ENCODE results near the gene PRRX1.

Gene PRRX1

DNA sequence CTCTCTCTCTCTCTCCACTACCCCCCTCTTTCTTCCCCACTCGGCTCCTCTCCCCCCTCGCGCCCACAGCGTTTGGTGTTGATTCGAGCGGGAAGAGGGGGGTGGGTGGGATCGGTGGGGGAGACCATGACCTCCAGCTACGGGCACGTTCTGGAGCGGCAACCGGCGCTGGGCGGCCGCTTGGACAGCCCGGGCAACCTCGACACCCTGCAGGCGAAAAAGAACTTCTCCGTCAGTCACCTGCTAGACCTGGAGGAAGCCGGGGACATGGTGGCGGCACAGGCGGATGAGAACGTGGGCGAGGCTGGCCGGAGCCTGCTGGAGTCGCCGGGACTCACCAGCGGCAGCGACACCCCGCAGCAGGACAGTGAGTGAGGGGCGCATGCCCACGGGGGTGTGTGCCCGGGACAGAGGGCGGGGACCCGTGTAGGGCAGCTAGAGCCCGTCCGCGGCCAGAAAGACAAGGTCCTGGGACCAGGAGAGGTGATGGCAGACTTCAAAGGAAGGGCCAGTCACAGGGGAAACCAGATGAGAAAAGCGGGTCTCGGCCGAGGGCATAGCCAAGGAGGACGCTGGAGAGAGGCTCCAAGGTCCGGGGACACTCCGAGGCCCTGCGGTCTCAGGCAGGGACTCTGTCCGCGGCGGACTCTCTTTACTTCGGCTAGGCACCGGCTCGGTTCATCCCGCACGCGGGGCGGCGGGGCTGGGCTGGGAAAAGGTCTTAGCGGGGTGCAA lies at the start of gene PRRX1:
PRRX1 (plus strand) TSS at position 39 of the 735 bp plus-strand sequence; CDS start at position 127, 88 bp downstream.
- Histone ChIP-seq H3K27me3 (ENCODE audit: control insufficient read depth, insufficient read depth, low read length) (peaks cover 96% of the 10 kb centered on the region), H3K4me3 (ENCODE audit: low read length) (no peak within 1 kb of the TSS), H3K9me3 (ENCODE audit: control insufficient read depth, low read length) (peaks cover 4% of the 10 kb centered on the region), H3K36me3 (ENCODE audit: control insufficient read depth, insufficient read depth, low read length) (no peaks in the 10 kb centered on the region), H3K4me1 (ENCODE audit: control insufficient read depth, insufficient read depth, low read length) (peaks cover 6% of the 10 kb centered on the region), H3K9ac (ENCODE audit: low read length) (no peak within 1 kb of the TSS)

GRCh38 chr1:170617591-170618330 lies 46.2 kb upstream of the PRRX1 start:
- Histone ChIP-seq H3K36me3 (ENCODE audit: control insufficient read depth, insufficient read depth, low read length) (no peaks in the 10 kb centered on the region), H3K27me3 (ENCODE audit: control insufficient read depth, insufficient read depth, low read length) (no peaks in the 10 kb centered on the region), H3K9me3 (ENCODE audit: control insufficient read depth, low read length) (no peaks in the 10 kb centered on the region), H3K4me3 (ENCODE audit: low read length) (no peak overlapping the region), H3K9ac (ENCODE audit: low read length) (no peak overlapping the region), H3K4me1 (ENCODE audit: control insufficient read depth, insufficient read depth, low read length) (no peaks in the 10 kb centered on the region)

DNA sequence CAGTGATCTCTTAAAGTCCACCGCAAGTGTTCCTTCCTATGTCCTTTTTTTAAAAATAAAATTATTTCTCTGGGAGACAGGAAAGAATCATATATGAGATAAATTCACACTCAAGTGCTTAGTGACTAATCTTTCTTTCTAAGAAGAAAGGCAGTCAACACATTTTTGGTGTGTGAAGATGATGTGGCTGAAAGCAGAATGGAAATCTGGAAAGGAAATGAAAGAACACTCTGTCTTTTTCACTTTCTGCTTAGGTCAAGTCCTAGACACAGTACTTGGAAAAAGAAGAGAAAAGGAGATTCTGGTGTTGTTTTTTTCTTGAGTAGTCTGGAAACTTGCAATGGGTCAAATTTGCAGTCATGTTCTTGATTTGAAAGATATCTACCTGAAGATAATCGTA lies 45.5 kb upstream of the PRRX1 start:
- Histone ChIP-seq H3K4me1 (ENCODE audit: control insufficient read depth, insufficient read depth, low read length) (no peaks in the 10 kb centered on the region), H3K36me3 (ENCODE audit: control insufficient read depth, insufficient read depth, low read length) (no peaks in the 10 kb centered on the region), H3K4me3 (ENCODE audit: low read length) (no peak overlapping the region), H3K27me3 (ENCODE audit: control insufficient read depth, insufficient read depth, low read length) (no peaks in the 10 kb centered on the region), H3K9ac (ENCODE audit: low read length) (no peak overlapping the region), H3K9me3 (ENCODE audit: control insufficient read depth, low read length) (no peaks in the 10 kb centered on the region)

- H3K27me3 ChIP-seq (ENCODE audit: control insufficient read depth, insufficient read depth, low read length), result no peaks in the 10 kb centered on the region
- H3K9ac ChIP-seq (ENCODE audit: low read length), result no peak overlapping the region
- no peak overlapping the region for H3K4me3 ChIP-seq (ENCODE audit: low read length)
- no peaks in the 10 kb centered on the region for H3K36me3 ChIP-seq (ENCODE audit: control insufficient read depth, insufficient read depth, low read length)
- no peaks in the 10 kb centered on the region for H3K4me1 ChIP-seq (ENCODE audit: control insufficient read depth, insufficient read depth, low read length)
- no peaks in the 10 kb centered on the region for H3K9me3 ChIP-seq (ENCODE audit: control insufficient read depth, low read length)
Observed at GRCh38 chr1:170619241-170620028, 44.5 kb upstream of the PRRX1 start.

- H3K9me3 ChIP-seq (ENCODE audit: control insufficient read depth, low read length), result no peaks in the 10 kb centered on the region
- no peaks in the 10 kb centered on the region for H3K4me1 ChIP-seq (ENCODE audit: control insufficient read depth, insufficient read depth, low read length)
- H3K9ac ChIP-seq (ENCODE audit: low read length), result no peak overlapping the region
- H3K36me3 ChIP-seq (ENCODE audit: control insufficient read depth, insufficient read depth, low read length), result no peaks in the 10 kb centered on the region
- no peak overlapping the region for H3K4me3 ChIP-seq (ENCODE audit: low read length)
- H3K27me3 ChIP-seq (ENCODE audit: control insufficient read depth, insufficient read depth, low read length), result no peaks in the 10 kb centered on the region
Observed at GRCh38 chr1:170620164-170620563, 43.8 kb upstream of the PRRX1 start.

- no peak overlapping the region for H3K4me3 ChIP-seq (ENCODE audit: low read length)
- H3K4me1 ChIP-seq (ENCODE audit: control insufficient read depth, insufficient read depth, low read length), result no peaks in the 10 kb centered on the region
- H3K27me3 ChIP-seq (ENCODE audit: control insufficient read depth, insufficient read depth, low read length), result no peaks in the 10 kb centered on the region
- H3K36me3 ChIP-seq (ENCODE audit: control insufficient read depth, insufficient read depth, low read length), result no peaks in the 10 kb centered on the region
- no peaks in the 10 kb centered on the region for H3K9me3 ChIP-seq (ENCODE audit: control insufficient read depth, low read length)
- no peak overlapping the region for H3K9ac ChIP-seq (ENCODE audit: low read length)
Observed at GRCh38 chr1:170623171-170623570, 40.8 kb upstream of the PRRX1 start.

DNA sequence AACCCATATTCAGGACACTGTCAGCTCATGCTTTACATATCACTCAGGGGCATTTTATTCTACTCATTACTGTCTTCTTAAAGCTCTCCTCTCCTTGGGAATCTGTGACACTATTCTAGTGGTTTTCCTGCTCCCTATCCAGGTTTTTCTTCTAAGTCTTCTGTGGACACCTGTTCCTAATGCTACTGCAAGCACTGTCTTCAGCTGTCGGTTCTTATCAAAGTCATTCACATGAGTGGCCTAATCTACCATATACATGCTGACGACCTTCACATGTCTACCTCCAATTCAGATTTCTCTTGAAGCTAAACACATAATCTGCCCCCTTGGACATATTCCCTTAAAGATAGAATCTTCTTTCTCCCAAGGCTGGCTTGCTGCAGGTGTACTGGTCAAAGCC lies 39.8 kb upstream of the PRRX1 start:
- no peaks in the 10 kb centered on the region for H3K9me3 ChIP-seq (ENCODE audit: control insufficient read depth, low read length)
- no peak overlapping the region for H3K9ac ChIP-seq (ENCODE audit: low read length)
- no peaks in the 10 kb centered on the region for H3K36me3 ChIP-seq (ENCODE audit: control insufficient read depth, insufficient read depth, low read length)
- H3K4me3 ChIP-seq (ENCODE audit: low read length), result no peak overlapping the region
- H3K27me3 ChIP-seq (ENCODE audit: control insufficient read depth, insufficient read depth, low read length), result no peaks in the 10 kb centered on the region
- H3K4me1 ChIP-seq (ENCODE audit: control insufficient read depth, insufficient read depth, low read length), result no peaks in the 10 kb centered on the region

DNA sequence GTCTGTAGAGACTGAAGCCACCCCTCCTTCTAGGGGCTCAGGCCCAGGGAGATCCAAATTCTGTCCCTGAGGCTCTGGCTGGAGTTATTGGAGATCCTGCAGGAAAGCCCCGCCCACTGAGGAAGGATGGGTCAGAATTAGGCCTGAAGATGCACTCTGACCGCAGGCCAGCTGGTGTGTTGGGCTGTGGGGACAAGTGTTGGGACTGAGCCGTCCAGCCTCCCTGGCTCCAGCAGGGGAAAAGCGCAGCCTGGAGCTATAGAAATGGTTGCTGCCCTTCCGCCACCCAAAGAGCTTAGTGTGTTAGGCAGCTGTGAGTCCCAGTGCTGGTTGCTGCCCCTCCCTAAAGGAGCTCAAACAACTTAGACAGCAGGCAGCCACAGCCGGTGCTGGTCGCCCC lies 33.0 kb upstream of the PRRX1 start:
- Histone ChIP-seq H3K9me3 (ENCODE audit: control insufficient read depth, low read length) (no peaks in the 10 kb centered on the region), H3K4me1 (ENCODE audit: control insufficient read depth, insufficient read depth, low read length) (no peaks in the 10 kb centered on the region), H3K4me3 (ENCODE audit: low read length) (no peak overlapping the region), H3K27me3 (ENCODE audit: control insufficient read depth, insufficient read depth, low read length) (no peaks in the 10 kb centered on the region), H3K36me3 (ENCODE audit: control insufficient read depth, insufficient read depth, low read length) (no peaks in the 10 kb centered on the region), H3K9ac (ENCODE audit: low read length) (no peak overlapping the region)

GRCh38 chr1:170634293-170634692 lies 29.6 kb upstream of the PRRX1 start:
- Histone ChIP-seq H3K36me3 (ENCODE audit: control insufficient read depth, insufficient read depth, low read length) (no peaks in the 10 kb centered on the region), H3K9ac (ENCODE audit: low read length) (no peak overlapping the region), H3K27me3 (ENCODE audit: control insufficient read depth, insufficient read depth, low read length) (no peaks in the 10 kb centered on the region), H3K4me1 (ENCODE audit: control insufficient read depth, insufficient read depth, low read length) (no peaks in the 10 kb centered on the region), H3K9me3 (ENCODE audit: control insufficient read depth, low read length) (no peaks in the 10 kb centered on the region), H3K4me3 (ENCODE audit: low read length) (no peak overlapping the region)

DNA sequence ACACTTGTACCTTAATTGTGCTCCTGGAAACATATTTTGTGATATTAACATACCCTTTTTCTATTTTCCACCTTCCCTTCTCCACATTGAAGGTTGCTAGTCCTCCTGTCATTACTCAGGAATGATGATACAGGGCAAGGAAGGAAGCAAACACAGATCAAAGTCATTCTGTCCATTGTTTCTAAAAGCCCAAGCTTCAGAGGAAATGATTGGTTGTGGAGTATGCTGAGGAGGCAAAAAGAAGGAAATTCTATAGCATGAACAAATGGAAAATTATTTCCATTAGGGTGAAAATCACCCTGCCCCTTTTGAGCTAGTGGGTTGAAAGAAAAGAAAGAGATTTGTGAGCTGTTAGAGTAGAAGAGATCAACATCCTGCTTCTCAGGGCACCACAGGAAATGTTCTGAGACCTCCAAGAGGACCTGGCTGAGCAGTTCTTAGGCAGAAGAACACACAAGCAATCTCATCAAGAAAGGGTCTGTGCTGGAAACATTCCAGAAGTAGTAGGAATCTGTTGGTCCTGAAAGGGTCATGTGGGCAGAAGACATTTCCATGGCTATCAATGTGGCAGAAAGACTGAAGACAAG lies 29.0 kb upstream of the PRRX1 start:
- H3K36me3 ChIP-seq (ENCODE audit: control insufficient read depth, insufficient read depth, low read length), result no peaks in the 10 kb centered on the region
- H3K27me3 ChIP-seq (ENCODE audit: control insufficient read depth, insufficient read depth, low read length), result no peaks in the 10 kb centered on the region
- no peaks in the 10 kb centered on the region for H3K4me1 ChIP-seq (ENCODE audit: control insufficient read depth, insufficient read depth, low read length)
- no peak overlapping the region for H3K9ac ChIP-seq (ENCODE audit: low read length)
- no peak overlapping the region for H3K4me3 ChIP-seq (ENCODE audit: low read length)
- H3K9me3 ChIP-seq (ENCODE audit: control insufficient read depth, low read length), result no peaks in the 10 kb centered on the region

GRCh38 chr1:170640581-170640980 lies 23.4 kb upstream of the PRRX1 start:
- Histone ChIP-seq H3K27me3 (ENCODE audit: control insufficient read depth, insufficient read depth, low read length) (no peaks in the 10 kb centered on the region), H3K9ac (ENCODE audit: low read length) (no peak overlapping the region), H3K36me3 (ENCODE audit: control insufficient read depth, insufficient read depth, low read length) (no peaks in the 10 kb centered on the region), H3K9me3 (ENCODE audit: control insufficient read depth, low read length) (no peaks in the 10 kb centered on the region), H3K4me1 (ENCODE audit: control insufficient read depth, insufficient read depth, low read length) (no peaks in the 10 kb centered on the region), H3K4me3 (ENCODE audit: low read length) (no peak overlapping the region)

Data from mucosa of stomach (tissue), 1 donor.